ENCODE results near the gene ALOX5AP.

The ALOX5AP gene

GRCh38 chr13:30719525-30719914, 15.8 kb upstream of the ALOX5AP start:
- no peak overlapping the region for H3K4me3 ChIP-seq
- no peaks in the 10 kb centered on the region for H3K36me3 ChIP-seq
- peak overlapping the region; percentile 74 to 92 (median 78) for H3K4me2 ChIP-seq
- H3K4me1 ChIP-seq: peaks cover 73 to 96% (median 85%) of the 10 kb centered on the region in 10 experiments
- H3K9ac ChIP-seq: peak overlapping the region in 10 of 11 experiments; percentile 45 to 90 (median 84); a peak in 19 of 22 replicates
- H3K9me3 ChIP-seq (replicated peaks in 1 of 11): peaks cover 0 to 5% (median 0%) of the 10 kb centered on the region in 11 experiments; a peak in 4 of 22 replicates
- H3K27me3 ChIP-seq: peaks cover 0 to 14% (median 0%) of the 10 kb centered on the region in 11 experiments; a peak in 2 of 22 replicates
- TF ChIP-seq Cebpa-rat (IDR thresholded peaks at IDR 0.05): no peak
- H4K20me1 ChIP-seq: no peaks in the 10 kb centered on the region; a peak in 1 of 22 replicates
- H3K27ac ChIP-seq: peak overlapping the region; percentile 19 to 100 (median 96); a peak in 21 of 22 replicates

- Histone ChIP-seq H3K4me1 (peaks cover 67 to 96% (median 79%) of the 10 kb centered on the region in 10 experiments), H3K9me3 (replicated peaks in 1 of 11) (peaks cover 0 to 12% (median 3%) of the 10 kb centered on the region in 11 experiments; a peak in 9 of 22 replicates), H3K27ac (peak overlapping the region; percentile 46 to 100 (median 96); a peak in 21 of 22 replicates), H3K4me2 (peak overlapping the region; percentile 77 to 92 (median 85)), H3K4me3 (peak overlapping the region in 4 of 10 experiments; percentile 1 to 32 (median 19); a peak in 5 of 20 replicates), H3K9ac (peak overlapping the region in 10 of 11 experiments; percentile 57 to 90 (median 84); a peak in 20 of 22 replicates), H4K20me1 (no peaks in the 10 kb centered on the region; a peak in 1 of 22 replicates), H3K27me3 (peaks cover 0 to 17% (median 0%) of the 10 kb centered on the region in 11 experiments; a peak in 2 of 22 replicates), H3K36me3 (no peaks in the 10 kb centered on the region)
- peak in 4 of 11 experiments; percentile 25 to 90 (median 74); a peak in 7 of 22 replicates for TF ChIP-seq Cebpa-rat (IDR thresholded peaks at IDR 0.05)
Observed at GRCh38 chr13:30720172-30720869, 15.0 kb upstream of the ALOX5AP start.

GRCh38 chr13:30721936-30722335, 13.4 kb upstream of the ALOX5AP start:
- Histone ChIP-seq H3K36me3 (no peaks in the 10 kb centered on the region), H3K4me1 (peaks cover 51 to 90% (median 63%) of the 10 kb centered on the region in 10 experiments), H3K9me3 (replicated peaks in 1 of 11) (peaks cover 0 to 19% (median 6%) of the 10 kb centered on the region in 11 experiments; a peak in 9 of 22 replicates), H3K27me3 (peaks cover 0 to 16% (median 0%) of the 10 kb centered on the region in 11 experiments; a peak in 2 of 22 replicates), H3K4me3 (no peak overlapping the region; a peak in 2 of 20 replicates), H3K27ac (peak overlapping the region in 10 of 11 experiments; percentile 78 to 100 (median 96); a peak in 21 of 22 replicates), H4K20me1 (no peaks in the 10 kb centered on the region; a peak in 1 of 22 replicates), H3K4me2 (peak overlapping the region; percentile 77 to 92 (median 85)), H3K9ac (peak overlapping the region in 9 of 11 experiments; percentile 75 to 90 (median 84); a peak in 17 of 22 replicates)
- no peak for TF ChIP-seq Cebpa-rat (IDR thresholded peaks at IDR 0.05)

GRCh38 chr13:30722361-30722760, 13.0 kb upstream of the ALOX5AP start:
- no peak for TF ChIP-seq Cebpa-rat (IDR thresholded peaks at IDR 0.05)
- H3K4me1 ChIP-seq: peaks cover 47 to 86% (median 58%) of the 10 kb centered on the region in 10 experiments
- no peaks in the 10 kb centered on the region for H3K36me3 ChIP-seq
- peaks cover 0 to 12% (median 0%) of the 10 kb centered on the region in 11 experiments; a peak in 2 of 22 replicates for H3K27me3 ChIP-seq
- peak overlapping the region in 10 of 11 experiments; percentile 78 to 100 (median 96); a peak in 19 of 22 replicates for H3K27ac ChIP-seq
- H3K4me2 ChIP-seq: peak overlapping the region; percentile 77 to 92 (median 85)
- H4K20me1 ChIP-seq: no peaks in the 10 kb centered on the region; a peak in 1 of 22 replicates
- no peak overlapping the region for H3K4me3 ChIP-seq
- H3K9ac ChIP-seq: peak overlapping the region in 9 of 11 experiments; percentile 75 to 90 (median 84); a peak in 12 of 22 replicates
- peaks cover 0 to 19% (median 6%) of the 10 kb centered on the region in 11 experiments; a peak in 9 of 22 replicates for H3K9me3 ChIP-seq (replicated peaks in 1 of 11)

GRCh38 chr13:30724778-30725177, 10.6 kb upstream of the ALOX5AP start:
- 0 out of 22 replicates have a peak, but pooled peaks cover 0 to 5% (median 0%) of the 10 kb centered on the region in 11 experiments for H3K27me3 ChIP-seq
- peak overlapping the region in 8 of 11 experiments; percentile 15 to 100 (median 95); a peak in 13 of 22 replicates for H3K27ac ChIP-seq
- H3K4me1 ChIP-seq: peaks cover 28 to 74% (median 39%) of the 10 kb centered on the region in 10 experiments
- no peak for TF ChIP-seq Cebpa-rat (IDR thresholded peaks at IDR 0.05)
- no peak overlapping the region for H3K9ac ChIP-seq
- peaks cover 0 to 19% (median 5%) of the 10 kb centered on the region in 11 experiments; a peak in 9 of 22 replicates for H3K9me3 ChIP-seq (replicated peaks in 1 of 11)
- peak overlapping the region in 5 of 11 experiments; percentile 6 to 42 (median 34); a peak in 7 of 22 replicates for H3K4me2 ChIP-seq
- no peaks in the 10 kb centered on the region for H3K36me3 ChIP-seq
- no peaks in the 10 kb centered on the region; a peak in 1 of 22 replicates for H4K20me1 ChIP-seq
- H3K4me3 ChIP-seq: no peak overlapping the region

- Histone ChIP-seq H4K20me1 (no peaks in the 10 kb centered on the region; a peak in 1 of 22 replicates), H3K4me2 (peak overlapping the region in 5 of 11 experiments; percentile 1 to 42 (median 34); a peak in 10 of 22 replicates), H3K4me3 (no peak overlapping the region), H3K4me1 (peaks cover 23 to 76% (median 38%) of the 10 kb centered on the region in 10 experiments), H3K9me3 (replicated peaks in 1 of 11) (peaks cover 0 to 19% (median 5%) of the 10 kb centered on the region in 11 experiments; a peak in 9 of 22 replicates), H3K27me3 (0 out of 22 replicates have a peak, but pooled peaks cover 0 to 9% (median 0%) of the 10 kb centered on the region in 11 experiments), H3K36me3 (no peaks in the 10 kb centered on the region), H3K27ac (peak overlapping the region in 8 of 11 experiments; percentile 4 to 100 (median 95); a peak in 12 of 22 replicates), H3K9ac (no peak overlapping the region)
- no peak for TF ChIP-seq Cebpa-rat (IDR thresholded peaks at IDR 0.05)
Observed at GRCh38 chr13:30725326-30726085, 9.8 kb upstream of the ALOX5AP start.

- Histone ChIP-seq H3K36me3 (no peaks in the 10 kb centered on the region), H3K4me1 (peaks cover 16 to 77% (median 35%) of the 10 kb centered on the region in 10 experiments), H3K27me3 (0 out of 22 replicates have a peak, but pooled peaks cover 0 to 9% (median 0%) of the 10 kb centered on the region in 11 experiments), H3K27ac (peak overlapping the region in 5 of 11 experiments; percentile 4 to 100 (median 96); a peak in 7 of 22 replicates), H3K9ac (no peak overlapping the region), H4K20me1 (no peaks in the 10 kb centered on the region), H3K4me3 (no peak overlapping the region), H3K4me2 (peak overlapping the region in 2 of 11 experiments; percentile 9 to 41; a peak in 2 of 22 replicates), H3K9me3 (replicated peaks in 1 of 11) (peaks cover 0 to 19% (median 5%) of the 10 kb centered on the region in 11 experiments; a peak in 9 of 22 replicates)
- no peak for TF ChIP-seq Cebpa-rat (IDR thresholded peaks at IDR 0.05)
Observed at GRCh38 chr13:30726192-30726591, 9.2 kb upstream of the ALOX5AP start.
